A673 (cell line): ENCODE measurements around the gene PIGU. TPM values are rescaled to one million over a fixed set of nuclear protein-coding genes. Genes with fewer than 3 reads are reported as not detected.

Experiments
- BruUV-seq: library from RNA; stranded (reverse); fragments of 400-500 nt; replicated peaks from 2 replicates; lab custom pipeline; 2021; lab: Mats Ljungman, UMichigan
- CTCF ChIA-PET: fragments of 300-600 bp; sonication (Branson Sonifier 250); formaldehyde crosslinking; loops from one replicate; lab custom pipeline; 2022; ENCODE audit warnings: antibody characterized with exemption; lab: Charles Lee
- POLR2A ChIA-PET: fragments of 300-600 bp; sonication (Branson Sonifier 250); formaldehyde crosslinking; loops from one replicate; lab custom pipeline; 2022; ENCODE audit warnings: antibody characterized with exemption; ENCODE audit not compliant: low non-redundant PET; lab: Charles Lee
- DNase-seq: peaks from one replicate; pipeline ENCODE4 v3.0.0-alpha.2; 2015; ENCODE audit warnings: low spot score
- H3K27ac ChIP-seq: fragments of 200-600 bp; sonication (generic); 2 replicates; pipeline ENCODE4 v1.5.1; 2016; ENCODE audit warnings: mixed run types, low read depth, mild to moderate bottlenecking, mixed read lengths, antibody characterized with exemption, low read length; ENCODE audit not compliant: poor library complexity, severe bottlenecking
- H3K27me3 ChIP-seq: fragments of 200-600 bp; sonication (generic); replicated peaks from 2 replicates; pipeline ENCODE4 v1.6.1; 2017; ENCODE audit warnings: mixed run types, low read depth, mild to moderate bottlenecking, mixed read lengths, antibody characterized with exemption, low read length; ENCODE audit not compliant: insufficient read depth, poor library complexity
- H3K36me3 ChIP-seq: fragments of 200-600 bp; sonication (generic); 2 replicates; pipeline ENCODE4 v1.6.1; 2016; ENCODE audit warnings: mixed run types, mild to moderate bottlenecking, mixed read lengths, antibody characterized with exemption, low read length; ENCODE audit not compliant: insufficient read depth, poor library complexity, severe bottlenecking
- H3K4me1 ChIP-seq: fragments of 200-600 bp; sonication (generic); 2 replicates; pipeline ENCODE4 v1.6.1; 2017; ENCODE audit warnings: mixed run types, mild to moderate bottlenecking, mixed read lengths, antibody characterized with exemption, low read length; ENCODE audit not compliant: insufficient read depth, poor library complexity, severe bottlenecking
- H3K4me3 ChIP-seq: fragments of 200-600 bp; sonication (generic); 2 replicates; pipeline ENCODE4 v1.5.1; 2016; ENCODE audit warnings: low read depth, mixed run types, mild to moderate bottlenecking, mixed read lengths, low read length; ENCODE audit not compliant: poor library complexity, severe bottlenecking
- H3K9me3 ChIP-seq: fragments of 200-600 bp; sonication (generic); 2 replicates; pipeline ENCODE4 v1.6.1; 2016; ENCODE audit warnings: mixed run types, low read depth, mild to moderate bottlenecking, mixed read lengths, antibody characterized with exemption, low read length; ENCODE audit not compliant: poor library complexity, severe bottlenecking
- CTCF ChIP-seq: fragments of 300-800, 200-600 bp; sonication (generic); conservative IDR thresholded peaks from 2 replicates; pipeline ENCODE4 v1.5.1; 2017; ENCODE audit warnings: low read depth, mild to moderate bottlenecking, antibody characterized with exemption, low read length, moderate library complexity, mixed read lengths
- EZH2 ChIP-seq: fragments of 200-600 bp; sonication (generic); IDR thresholded peaks from 2 replicates; pipeline ENCODE4 v1.6.1; 2017; ENCODE audit warnings: borderline replicate concordance, low read depth, mild to moderate bottlenecking, mixed read lengths, antibody characterized with exemption, low read length; ENCODE audit not compliant: poor library complexity, severe bottlenecking
- intact Hi-C: fragments of 100-400 bp; cut with micrococcal nuclease; formaldehyde crosslinking; loops from one replicate; pipeline ENCODE4 v1.10.0; 2022; ENCODE audit not compliant: unreplicated experiment
- total RNA-seq: library from RNA; stranded (reverse); gene quantifications from 2 replicates; pipeline ENCODE4 v1.2.3, GENCODE V29; 2021

Gene PIGU
- total RNA-seq, 1 experiment from 2014 or later = 31.4 TPM

- BruUV-seq = no TSS peak
- no peaks in the 10 kb centered on the region for H3K27me3 ChIP-seq
- no peaks in the 10 kb centered on the region for H3K9me3 ChIP-seq
- TF ChIP-seq CTCF (no peak), EZH2 (no peak)
- H3K4me3 ChIP-seq = no peak overlapping the region
- no peaks in the 10 kb centered on the region for H3K36me3 ChIP-seq
- no peaks in the 10 kb centered on the region for H3K4me1 ChIP-seq
- ChIA-PET CTCF (no interaction called here), POLR2A (no interaction called here)
- H3K27ac ChIP-seq = no peak overlapping the region
- DNase-seq = peak; percentile 23
- intact Hi-C loops = no loop called here
Measured at GRCh38 chr20:34549291-34549928, 127.5 kb downstream of the PIGU start.

GRCh38 chr20:34547844-34548613 lies 128.9 kb downstream of the PIGU start:
- Histone ChIP-seq H3K27me3 (no peaks in the 10 kb centered on the region), H3K9me3 (no peaks in the 10 kb centered on the region), H3K4me3 (no peak overlapping the region), H3K4me1 (no peaks in the 10 kb centered on the region), H3K27ac (no peak overlapping the region), H3K36me3 (no peaks in the 10 kb centered on the region)
- CTCF ChIA-PET = interaction anchor here (0.6 kb wide), 1 partner anchor 146 kb away, joined by 8 read pairs; no protein-coding TSS in a partner anchor
- no TSS peak for BruUV-seq
- POLR2A ChIA-PET = interaction anchor here (0.6 kb wide), 1 partner anchor 177 kb away, joined by 3 read pairs; no protein-coding TSS in a partner anchor
- intact Hi-C loops = no loop called here
- no peak for DNase-seq
- TF ChIP-seq EZH2 (no peak), CTCF (no peak)

GRCh38 chr20:34546751-34547181 lies 130.1 kb downstream of the PIGU start:
- intact Hi-C loops = no loop called here
- Histone ChIP-seq H3K36me3 (no peaks in the 10 kb centered on the region), H3K9me3 (no peaks in the 10 kb centered on the region), H3K4me3 (no peak overlapping the region), H3K4me1 (no peaks in the 10 kb centered on the region), H3K27ac (no peak overlapping the region), H3K27me3 (no peaks in the 10 kb centered on the region)
- ChIA-PET POLR2A (no interaction called here), CTCF (no interaction called here)
- TF ChIP-seq EZH2 = no peak
- no peak for TF ChIP-seq CTCF
- DNase-seq = no peak
- BruUV-seq = no TSS peak
